GM12878 (cell line): ENCODE measurements around the gene LGALS9. TPM values are rescaled to one million over a fixed set of nuclear protein-coding genes. Genes with fewer than 3 reads are reported as not detected.
"Not testable (repeated sequence)": the region's sequence is repeated elsewhere in the genome, so short reads cannot be mapped to it uniquely, and the experiment has no call there.

Experiments
- ATAC-seq: fragments of 200-7000 bp; cut with Tn5 transposase; 3 replicates; pipeline ENCODE4 v1.9.1; 2020; ENCODE audit warnings: mild to moderate bottlenecking, moderate library complexity
- BruUV-seq: library from RNA; stranded (reverse); fragments of 400-500 nt; replicated peaks from 2 replicates; lab custom pipeline; 2021; lab: Mats Ljungman, UMichigan
- CTCF ChIA-PET: fragments of 300-600 bp; sonication (Branson Sonifier 250); formaldehyde crosslinking; extraction: SDS; loops from one replicate; lab custom pipeline; 2021; ENCODE audit warnings: inconsistent platforms; lab: Yijun Ruan, JAX
- POLR2A ChIA-PET: fragments of 350-600 bp; formaldehyde crosslinking; extraction: SDS; loops from one replicate; lab custom pipeline; 2021; ENCODE audit warnings: inconsistent platforms; lab: Charles Lee
- RAD21 ChIA-PET: fragments of 300-600 bp; sonication (Branson Sonifier 250); formaldehyde crosslinking; loops from one replicate; lab custom pipeline; 2023; ENCODE audit warnings: antibody characterized with exemption; ENCODE audit not compliant: unreplicated experiment; lab: Charles Lee
- SMC1A ChIA-PET: fragments of 300-600 bp; sonication (Branson Sonifier 250); formaldehyde crosslinking; loops from one replicate; lab custom pipeline; 2023; ENCODE audit not compliant: unreplicated experiment, uncharacterized antibody; lab: Charles Lee
- DNase-seq: peaks from one replicate; pipeline ENCODE4 v3.0.0-alpha.2; 2011; ENCODE audit warnings: low read depth, low spot score
- FAIRE-seq: peaks from 3 replicates; lab custom pipeline; 2011; peaks lifted over from hg19 to GRCh38; lab: Jason Lieb, UNC
- H2AFZ ChIP-seq: 2 replicates; pipeline ENCODE4 v1.6.0; 2011; ENCODE audit warnings: low read depth, low read length, control low read depth; ENCODE audit not compliant: control insufficient read depth
- H3K27ac ChIP-seq: 2 replicates; pipeline ENCODE4 v1.5.1; 2011; ENCODE audit warnings: control low read depth; ENCODE audit not compliant: control insufficient read depth, insufficient read depth
- H3K27me3 ChIP-seq, 2 experiments: replicated peaks in 1 of 2; 2 replicates each; pipeline versions ENCODE4 v1.6.0 to v1.6.1; 2011; ENCODE audit warnings: low read length in 1 of 2; ENCODE audit not compliant: control insufficient read depth in 2 of 2, insufficient read depth in 2 of 2
- H3K36me3 ChIP-seq, 2 experiments: 2 replicates each; pipeline ENCODE4 v1.5.1; 2011; ENCODE audit warnings: low read length in 1 of 2; ENCODE audit not compliant: control insufficient read depth in 2 of 2, insufficient read depth in 2 of 2
- H3K4me1 ChIP-seq: 2 replicates; pipeline ENCODE4 v1.6.1; 2011; ENCODE audit warnings: mild to moderate bottlenecking, low read length, moderate library complexity, mixed read lengths; ENCODE audit not compliant: control insufficient read depth, insufficient read depth
- H3K4me2 ChIP-seq: 2 replicates; pipeline ENCODE4 v1.6.0; 2011; ENCODE audit warnings: control low read depth; ENCODE audit not compliant: control insufficient read depth, insufficient read depth
- H3K4me3 ChIP-seq: fragments of 200-600 bp; sonication (generic); 2 replicates; pipeline ENCODE4 v1.5.1; 2016
- H3K79me2 ChIP-seq: 2 replicates; pipeline ENCODE4 v1.6.0; 2011; ENCODE audit warnings: low read length; ENCODE audit not compliant: control insufficient read depth, insufficient read depth
- H3K9ac ChIP-seq: 2 replicates; pipeline ENCODE4 v1.8.0; 2011; ENCODE audit warnings: low read length, control low read depth, mixed read lengths; ENCODE audit not compliant: control insufficient read depth, insufficient read depth
- H3K9me3 ChIP-seq: replicated peaks from 3 replicates; pipeline ENCODE4 v1.5.1; 2011; ENCODE audit warnings: mild to moderate bottlenecking, low read length; ENCODE audit not compliant: control insufficient read depth, insufficient read depth
- H4K20me1 ChIP-seq: 2 replicates; pipeline ENCODE4 v1.6.0; 2011; ENCODE audit not compliant: control insufficient read depth, insufficient read depth
- REST ChIP-seq: IDR thresholded peaks from 2 replicates; pipeline ENCODE4 v1.6.1; 2012; ENCODE audit warnings: mild to moderate bottlenecking, low read depth, low read length
- SIN3A ChIP-seq: IDR thresholded peaks from 2 replicates; pipeline ENCODE4 v1.6.1; 2012; ENCODE audit warnings: low read depth, low read length, improper control_type of control experiment
- SUZ12 ChIP-seq: fragments of 200-600 bp; sonication (generic); IDR thresholded peaks from one replicate; pipeline ENCODE4 v1.6.1; 2018; ENCODE audit warnings: antibody characterized with exemption, mild to moderate bottlenecking; ENCODE audit not compliant: unreplicated experiment
- WRNIP1 ChIP-seq: IDR thresholded peaks from 2 replicates; pipeline ENCODE4 v1.6.1; 2011; ENCODE audit warnings: low read depth, low read length, improper control_type of control experiment, borderline replicate concordance
- ZBTB40 ChIP-seq: fragments of 450-650 bp; IDR thresholded peaks from 2 replicates; pipeline ENCODE4 v1.6.1; 2016; ENCODE audit warnings: mild to moderate bottlenecking, moderate library complexity, borderline replicate concordance
- WGBS: methylation state at CpG from one replicate; pipeline ENCODE4 v1.1.6; 2016; ENCODE audit warnings: low lambda C conversion rate; ENCODE audit not compliant: insufficient replicate concordance, insufficient coverage; ENCODE audit errors: missing lambda C conversion rate; 5-methylcytosine and 5-hydroxymethylcytosine counted together
- in situ Hi-C: fragments of 300-500 bp; cut with MboI; formaldehyde crosslinking; loops from 9 replicates; pipeline ENCODE4 v1.14.3; 2018; ENCODE audit warnings: mixed read lengths
- intact Hi-C: fragments of 100-400 bp; cut with micrococcal nuclease; formaldehyde crosslinking; loops from one replicate; pipeline ENCODE4 v1.14.2; 2022; ENCODE audit not compliant: unreplicated experiment
- polyA plus RNA-seq, 11 experiments: library from polyadenylated mRNA; depleted of rRNA in 4 of 11; unstranded in 6 of 11; stranded (reverse) in 5 of 11; fragments of >200 nt; fragmentation: Nextera tagmentation in 4 of 11; fragmentation: Illumina TruSeq in 1 of 11; extraction: Ambion mirVana in 4 of 11; extraction: Trizol in 1 of 11; gene quantifications; 1 replicate in 1 of 11; 2 replicates in 10 of 11; pipeline versions ENCODE4 v1.2.1 to v1.2.3, GENCODE V29; 2011 to 2016; ENCODE audit warnings: inconsistent platforms in 2 of 11, missing spikeins in 2 of 11, low read depth in 1 of 11
- total RNA-seq, 4 experiments: library from RNA; depleted of rRNA in 3 of 4; stranded (reverse); fragments of >200 nt in 3 of 4; fragmentation: Illumina TruSeq in 1 of 4; extraction: Trizol in 1 of 4; gene quantifications; 2 replicates each; pipeline versions ENCODE4 v1.2.1 to v1.2.3, GENCODE V29; 2013 to 2021

Gene LGALS9
- total and polyA plus RNA-seq, 10 of the 15 experiments (the other 5 are each of a cell fraction or from before 2014, with no cell fraction given): 22.5 to 294 (median 155) TPM

DNA sequence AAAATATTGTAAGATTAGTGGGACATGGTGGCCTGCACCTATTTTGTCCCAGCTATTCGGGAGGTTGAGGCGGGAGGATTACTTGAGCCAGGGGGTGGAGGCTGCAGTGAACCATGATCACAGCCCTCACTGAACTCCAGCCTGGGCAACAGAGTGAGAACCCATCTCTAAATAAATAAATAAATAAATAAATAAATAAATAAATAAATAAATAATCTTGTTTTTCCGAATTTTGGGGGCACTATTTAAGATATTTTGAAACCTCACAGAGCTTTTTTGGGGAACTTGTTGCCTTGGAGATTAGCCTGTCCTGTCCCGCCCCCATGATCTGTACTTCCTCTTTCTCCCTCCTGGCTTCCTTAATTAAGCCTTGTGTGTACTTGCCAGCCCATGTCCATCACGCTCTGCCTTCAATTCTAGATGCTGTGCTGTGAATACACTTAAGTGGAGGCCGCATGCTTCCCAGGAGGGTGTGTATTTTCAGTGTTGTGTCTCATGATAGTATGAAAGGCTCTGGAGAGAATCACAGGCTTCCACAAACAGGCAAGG, 4.4 kb downstream of the LGALS9 start (continued):
- TF ChIP-seq ZBTB40 (no peak; the same call in 1 of the 2 replicates), SIN3A (no peak), SUZ12 (no peak), REST (no peak), WRNIP1 (no peak)

- H3K27me3 ChIP-seq, BruUV-seq, H4K20me1 ChIP-seq, H3K4me1 ChIP-seq, intact Hi-C loops, H2AFZ ChIP-seq, H3K9ac ChIP-seq, H3K36me3 ChIP-seq, DNase-seq, POLR2A ChIA-PET, FAIRE-seq, H3K9me3 ChIP-seq, ATAC-seq: not testable (repeated sequence)
- Histone ChIP-seq H3K4me3 (peak overlapping the region; percentile 35; the same call in 1 of the 2 replicates), H3K27ac (peak overlapping the region; percentile 41), H3K4me2 (peak overlapping the region; percentile 40), H3K79me2 (peaks cover 54% of the 10 kb centered on the region)
- whole genome bisulfite sequencing: 66% methylated on average over 3 of the region's 3 CpGs
- in situ Hi-C loops: loop anchor here (10.0 kb wide), 1 partner anchor 281 kb away; no protein-coding TSS in a partner anchor
- SMC1A ChIA-PET: interaction anchor here (1.1 to 1.2 kb wide), 2 partner anchors 89 to 227 kb away, joined by 3 to 4 read pairs; no protein-coding TSS in a partner anchor
- RAD21 ChIA-PET: interaction anchor here (1.0 kb wide), 2 partner anchors 18 to 180 kb away, joined by 3 to 4 read pairs; no protein-coding TSS in a partner anchor
- CTCF ChIA-PET: interaction anchor here (0.8 to 6.7 kb wide), 4 partner anchors 29 to 400 kb away, joined by 3 to 59 read pairs (median 4); no protein-coding TSS in a partner anchor
Measured at GRCh38 chr17:27636005-27636520, 5.1 kb downstream of the LGALS9 start.

DNA sequence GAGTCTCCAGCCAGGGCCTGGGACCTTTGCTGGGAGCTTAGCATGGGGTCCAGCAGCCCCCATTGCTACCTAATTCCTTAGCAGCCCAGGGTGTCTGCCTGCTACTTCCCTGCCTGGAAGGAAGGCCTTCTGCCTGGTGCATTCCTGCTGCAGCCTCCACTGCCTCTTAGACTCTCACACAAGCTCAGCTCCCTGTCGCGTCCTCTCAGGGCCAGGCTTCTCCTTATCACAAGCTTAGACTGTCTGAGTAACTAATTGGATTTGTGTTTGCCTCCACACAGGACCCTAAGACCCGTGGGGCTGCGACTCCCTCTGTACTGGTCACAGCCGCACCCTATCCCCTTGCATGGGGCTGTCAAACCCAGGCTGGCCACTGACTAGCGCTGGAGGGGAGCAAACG, 6.8 kb downstream of the LGALS9 start:
- ATAC-seq, H4K20me1 ChIP-seq, H3K4me2 ChIP-seq, H3K27me3 ChIP-seq, DNase-seq, POLR2A ChIA-PET, H3K4me3 ChIP-seq, H2AFZ ChIP-seq, H3K27ac ChIP-seq, FAIRE-seq, H3K36me3 ChIP-seq, H3K9ac ChIP-seq, H3K4me1 ChIP-seq, CTCF ChIA-PET, intact Hi-C loops, SMC1A ChIA-PET, BruUV-seq, H3K9me3 ChIP-seq: not testable (repeated sequence)
- peaks cover 36% of the 10 kb centered on the region for H3K79me2 ChIP-seq
- RAD21 ChIA-PET: interaction anchor here (0.6 kb wide), 1 partner anchor 38 kb away, joined by 3 read pairs; no protein-coding TSS in a partner anchor
- in situ Hi-C loops: loop anchor here (10.0 kb wide), 1 partner anchor 283 kb away; no protein-coding TSS in a partner anchor
- WGBS: 97% methylated on average over 7 of the region's 7 CpGs
